Effector memory CD4-positive, alpha-beta T cell (primary cell): Measurements from ENCODE around the gene FADS1.
A peak's percentile ranks its signal among the peaks of the same experiment; 100 is the strongest.

ENCODE experiments used
- DNase-seq, 3 donors: peaks; one replicate each; pipeline ENCODE4 v3.0.0-alpha.2; 2020
- H3K27ac ChIP-seq: 2 replicates; pipeline ENCODE4 v1.7.0; 2013; ENCODE audit warnings: mild to moderate bottlenecking, low read length, moderate library complexity; ENCODE audit not compliant: insufficient read depth, poor library complexity, severe bottlenecking
- H3K27me3 ChIP-seq: replicated peaks from 2 replicates; pipeline ENCODE4 v1.7.0; 2013; ENCODE audit warnings: mild to moderate bottlenecking, low read length; ENCODE audit not compliant: insufficient read depth, control insufficient read depth, poor library complexity, severe bottlenecking
- H3K36me3 ChIP-seq: 2 replicates; pipeline ENCODE4 v1.7.0; 2013; ENCODE audit warnings: mild to moderate bottlenecking, low read length, moderate library complexity; ENCODE audit not compliant: control insufficient read depth, insufficient read depth
- H3K4me1 ChIP-seq: 2 replicates; pipeline ENCODE4 v1.7.0; 2013; ENCODE audit warnings: low read length, mild to moderate bottlenecking; ENCODE audit not compliant: control insufficient read depth, insufficient read depth, poor library complexity, severe bottlenecking
- H3K4me3 ChIP-seq: 2 replicates; pipeline ENCODE4 v1.7.0; 2013; ENCODE audit warnings: low read length, low read depth, mild to moderate bottlenecking; ENCODE audit not compliant: insufficient read depth, poor library complexity, severe bottlenecking
- H3K9me3 ChIP-seq: 2 replicates; pipeline ENCODE4 v1.7.0; 2013; ENCODE audit warnings: mild to moderate bottlenecking, low read length, moderate library complexity; ENCODE audit not compliant: control insufficient read depth

The FADS1 gene

DNA sequence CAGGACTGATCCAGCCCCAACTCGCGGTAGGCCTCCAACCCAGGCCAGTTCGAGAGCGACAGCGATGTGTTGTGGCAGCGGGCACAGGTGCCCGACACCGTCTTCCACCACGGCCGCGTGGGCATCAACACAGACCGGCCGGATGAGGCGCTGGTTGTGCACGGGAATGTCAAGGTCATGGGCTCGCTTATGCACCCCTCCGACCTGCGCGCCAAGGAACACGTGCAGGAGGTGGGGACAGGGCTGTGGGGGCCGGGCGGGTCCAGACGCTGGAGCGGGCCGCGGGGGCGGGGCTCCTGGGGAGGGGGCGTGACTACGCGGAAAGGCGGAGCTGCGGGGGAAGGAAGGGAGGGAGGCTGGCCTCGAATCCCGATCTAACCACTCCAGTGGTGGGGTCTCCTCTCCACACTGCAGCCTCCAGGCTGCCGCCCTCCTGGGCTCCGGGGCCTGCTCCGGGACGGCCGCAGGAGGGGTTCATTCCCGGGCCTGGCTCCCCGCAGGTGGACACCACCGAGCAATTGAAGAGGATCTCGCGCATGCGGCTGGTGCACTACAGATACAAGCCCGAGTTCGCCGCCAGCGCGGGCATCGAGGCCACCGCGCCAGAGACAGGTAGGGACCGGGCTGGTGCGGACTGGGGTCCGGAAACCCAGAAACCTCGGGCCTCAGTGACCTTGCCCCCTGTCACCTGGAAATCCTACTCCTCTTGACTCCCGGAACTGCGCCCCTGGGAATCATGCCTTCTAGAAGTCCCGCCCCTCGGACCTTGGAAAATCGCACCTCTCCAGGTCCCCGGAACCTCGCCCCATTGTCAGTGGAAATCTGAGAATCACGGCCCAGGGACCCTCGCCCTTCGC is 39.3 kb downstream of the FADS1 start:
- no peaks in the 10 kb centered on the region for H3K9me3 ChIP-seq
- H3K4me1 ChIP-seq = peaks cover 17% of the 10 kb centered on the region
- H3K27ac ChIP-seq = no peak overlapping the region
- peak; percentile 41 to 71 (median 58) for DNase-seq
- no peaks in the 10 kb centered on the region for H3K36me3 ChIP-seq
- H3K4me3 ChIP-seq = peak overlapping the region; percentile 54
- H3K27me3 ChIP-seq = no peaks in the 10 kb centered on the region

DNA sequence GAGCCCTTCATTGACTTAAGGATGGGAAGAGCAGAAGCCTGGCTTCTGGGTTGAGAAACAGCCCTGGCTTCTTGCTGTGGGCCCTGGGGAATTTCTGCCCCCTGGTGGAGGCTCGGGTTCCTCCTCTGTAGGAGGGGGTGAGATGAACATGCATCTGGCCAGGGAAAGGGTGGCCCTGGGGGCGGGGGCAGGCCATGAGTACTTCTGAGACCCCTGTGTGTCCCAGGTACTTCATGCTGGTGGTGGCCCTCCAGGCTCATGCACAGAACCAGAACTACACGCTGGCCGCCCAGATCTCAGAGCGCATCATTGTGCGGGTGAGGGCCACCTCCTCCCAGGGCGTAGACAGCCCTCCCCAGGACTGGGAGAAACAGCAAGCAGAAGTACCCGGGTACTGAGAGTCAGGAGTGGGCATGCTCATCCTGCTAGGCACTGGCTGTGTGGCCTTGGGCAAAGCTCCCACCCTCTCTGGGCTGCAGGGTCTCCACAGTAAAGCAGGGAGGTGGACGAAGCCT is 40.2 kb downstream of the FADS1 start:
- Histone ChIP-seq H3K36me3 (no peaks in the 10 kb centered on the region), H3K27me3 (no peaks in the 10 kb centered on the region), H3K4me3 (no peak overlapping the region), H3K4me1 (peaks cover 25% of the 10 kb centered on the region), H3K9me3 (no peaks in the 10 kb centered on the region), H3K27ac (no peak overlapping the region)
- DNase-seq = peak in 1 of 3 donors; percentile 30

DNA sequence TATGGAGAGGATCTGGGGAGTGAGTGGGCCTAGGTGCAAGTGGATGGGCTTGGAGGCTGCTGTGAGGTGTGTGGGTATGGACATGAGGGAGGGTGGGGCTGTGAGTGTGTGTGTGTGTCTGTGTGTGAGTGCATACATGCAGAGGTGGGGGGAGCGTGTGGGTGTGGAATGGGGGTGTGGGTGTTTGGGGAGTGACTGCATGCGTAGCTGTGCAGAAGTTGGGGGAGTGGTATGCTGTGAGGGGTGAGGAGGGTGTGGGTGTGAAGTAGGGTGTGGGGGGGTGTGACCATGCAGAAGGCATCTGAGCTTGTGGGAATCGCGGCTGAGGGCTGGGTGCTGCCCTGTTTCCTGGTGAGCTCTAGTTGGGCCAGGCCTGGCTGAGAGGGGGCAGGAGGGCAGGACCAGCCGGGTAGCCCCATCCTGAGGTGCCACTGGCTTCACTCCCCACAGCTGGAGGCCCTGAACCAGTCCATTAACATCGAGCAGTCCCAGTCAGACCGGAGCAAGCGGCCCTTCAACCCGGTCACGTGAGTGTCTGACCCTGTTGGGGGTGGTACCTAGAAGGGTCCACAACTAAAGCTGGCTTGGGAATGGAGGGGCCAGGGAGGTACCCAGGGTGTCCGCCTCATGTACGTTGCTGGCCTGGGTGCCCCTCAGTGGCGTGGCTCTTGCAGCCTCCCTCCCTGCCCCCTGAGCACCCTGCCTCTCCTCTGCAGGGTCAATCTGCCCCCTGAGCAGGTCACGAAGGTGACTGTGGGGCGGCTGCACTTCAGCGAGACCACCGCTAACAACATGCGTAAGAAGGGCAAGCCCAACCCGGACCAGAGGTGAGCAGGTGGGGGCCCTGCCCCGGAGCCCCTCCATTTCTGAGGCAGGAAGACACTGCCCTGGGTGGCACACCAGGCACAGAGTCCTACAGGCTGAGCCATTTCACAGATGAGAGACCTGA is 40.9 kb downstream of the FADS1 start:
- H3K27me3 ChIP-seq = no peaks in the 10 kb centered on the region
- no peak for DNase-seq

DNA sequence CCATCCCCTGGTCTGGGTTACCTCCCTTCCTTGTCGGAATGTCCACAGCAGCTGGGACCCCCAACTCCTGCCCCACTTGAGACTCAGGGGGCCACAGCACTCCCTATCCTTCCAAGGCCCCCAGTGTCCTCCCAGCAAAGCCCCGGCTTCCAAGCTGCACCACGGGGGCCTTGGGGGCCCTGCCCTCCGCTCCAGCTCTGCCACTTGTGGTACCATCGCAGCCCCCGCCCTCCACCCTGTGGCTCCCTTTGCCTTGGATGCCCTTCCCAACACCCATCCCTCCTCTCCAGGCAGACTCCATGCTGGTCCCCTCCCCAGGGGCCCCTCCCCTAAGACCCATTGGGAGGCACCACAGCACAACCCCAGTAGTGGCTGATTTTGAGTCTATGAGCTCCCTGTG is 41.7 kb downstream of the FADS1 start:
- no peak overlapping the region for H3K27ac ChIP-seq
- peaks cover 25% of the 10 kb centered on the region for H3K4me1 ChIP-seq
- no peaks in the 10 kb centered on the region for H3K9me3 ChIP-seq
- no peaks in the 10 kb centered on the region for H3K27me3 ChIP-seq
- no peak overlapping the region for H3K4me3 ChIP-seq
- DNase-seq = no peak
- H3K36me3 ChIP-seq = no peaks in the 10 kb centered on the region

More for the DNA sequence above, 40.9 kb downstream of the FADS1 start:
- H3K4me1 ChIP-seq = peaks cover 25% of the 10 kb centered on the region
- H3K36me3 ChIP-seq = no peaks in the 10 kb centered on the region
- H3K4me3 ChIP-seq = no peak overlapping the region
- no peaks in the 10 kb centered on the region for H3K9me3 ChIP-seq
- H3K27ac ChIP-seq = no peak overlapping the region

DNA sequence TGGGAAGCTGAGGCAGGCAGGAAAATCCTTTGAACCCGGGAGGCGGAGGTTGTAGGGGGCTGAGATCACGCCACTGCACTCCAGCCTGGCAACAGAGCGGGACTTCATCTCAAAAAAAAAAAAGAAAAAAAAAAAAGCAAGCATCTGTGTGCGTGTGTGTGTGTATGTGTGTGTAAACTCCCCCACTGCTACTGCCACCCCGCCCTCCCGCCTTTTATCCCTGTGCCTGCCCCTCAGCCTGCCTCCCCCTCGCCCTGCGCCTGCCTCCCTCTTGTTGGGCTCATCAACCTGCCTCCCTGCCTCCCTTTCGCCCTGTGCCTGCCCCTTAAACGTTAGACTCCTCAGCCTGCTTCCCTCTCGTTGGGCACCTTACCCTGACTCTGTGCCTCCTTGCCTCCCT is 42.4 kb downstream of the FADS1 start:
- H3K36me3 ChIP-seq = no peaks in the 10 kb centered on the region
- H3K4me1 ChIP-seq = peaks cover 25% of the 10 kb centered on the region
- no peak overlapping the region for H3K27ac ChIP-seq
- no peaks in the 10 kb centered on the region for H3K27me3 ChIP-seq
- DNase-seq = no peak
- no peaks in the 10 kb centered on the region for H3K9me3 ChIP-seq
- no peak overlapping the region for H3K4me3 ChIP-seq

DNA sequence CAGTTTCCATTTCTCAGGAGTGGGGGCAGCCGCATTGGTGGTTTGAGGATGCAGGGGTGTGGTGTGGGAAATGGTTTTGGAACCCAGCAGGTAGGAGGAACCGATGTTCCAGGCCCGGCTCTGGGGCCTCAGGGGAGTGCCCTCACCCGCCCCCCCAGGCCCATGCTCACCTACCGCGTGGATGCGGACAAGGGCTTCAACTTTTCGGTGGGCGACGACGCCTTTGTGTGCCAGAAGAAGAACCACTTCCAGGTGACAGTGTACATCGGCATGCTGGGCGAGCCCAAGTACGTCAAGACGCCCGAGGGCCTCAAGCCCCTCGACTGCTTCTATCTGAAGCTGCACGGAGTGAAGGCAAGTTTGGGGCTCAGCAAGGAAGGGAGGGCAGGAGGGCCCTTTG is 43.0 kb downstream of the FADS1 start:
- Histone ChIP-seq H3K36me3 (no peaks in the 10 kb centered on the region), H3K27me3 (no peaks in the 10 kb centered on the region), H3K4me1 (peaks cover 25% of the 10 kb centered on the region), H3K27ac (no peak overlapping the region), H3K4me3 (no peak overlapping the region), H3K9me3 (no peaks in the 10 kb centered on the region)
- DNase-seq = no peak

DNA sequence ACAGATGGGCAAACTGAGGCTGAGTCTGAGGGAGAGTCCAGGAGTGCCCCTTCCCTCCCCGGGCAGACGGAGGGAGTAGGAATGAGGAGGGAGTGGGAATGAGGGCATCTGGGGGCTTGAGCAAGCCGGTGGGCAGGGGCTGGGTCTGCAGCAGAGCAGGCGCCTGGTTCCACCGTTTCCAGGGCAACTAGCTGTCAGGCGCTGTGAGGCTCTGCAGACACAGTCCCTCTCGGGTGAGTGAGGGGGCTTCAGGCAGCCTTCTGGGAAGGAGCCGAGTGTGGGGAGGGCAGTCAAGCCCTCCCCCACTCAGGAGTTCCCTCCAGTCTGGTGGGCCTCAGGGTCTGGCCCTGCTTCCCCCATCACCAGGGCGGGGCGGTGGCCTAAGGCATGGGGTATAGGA is 43.4 kb downstream of the FADS1 start:
- no peak for DNase-seq
- Histone ChIP-seq H3K36me3 (no peaks in the 10 kb centered on the region), H3K4me1 (peaks cover 25% of the 10 kb centered on the region), H3K27me3 (no peaks in the 10 kb centered on the region), H3K9me3 (no peaks in the 10 kb centered on the region), H3K27ac (no peak overlapping the region), H3K4me3 (no peak overlapping the region)

DNA sequence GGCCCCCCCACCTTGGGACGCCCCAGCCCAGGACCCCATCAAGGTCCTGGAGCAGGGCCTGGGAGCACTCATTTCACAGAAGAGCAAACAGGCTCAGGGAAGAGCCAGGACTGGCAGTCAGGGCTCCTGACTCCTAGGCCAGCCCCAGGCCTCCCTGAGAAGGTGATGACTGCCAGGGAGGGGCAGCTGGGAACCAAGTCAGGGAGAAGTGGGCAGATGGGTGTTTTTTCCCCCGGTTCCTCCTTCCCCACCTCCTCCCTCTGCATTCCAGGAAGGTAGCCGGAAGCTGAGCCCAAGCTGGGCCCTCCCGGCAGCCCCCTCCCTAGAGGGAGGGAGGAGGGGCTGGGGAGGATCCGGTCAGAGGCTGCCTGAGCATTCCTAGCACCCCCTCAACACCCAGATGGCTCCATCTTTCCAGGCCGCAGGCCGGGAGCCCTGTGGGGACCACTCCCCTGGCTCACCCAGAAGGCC is 44.8 kb downstream of the FADS1 start:
- Histone ChIP-seq H3K4me1 (peaks cover 15% of the 10 kb centered on the region), H3K9me3 (no peaks in the 10 kb centered on the region), H3K4me3 (no peak overlapping the region), H3K27me3 (no peaks in the 10 kb centered on the region), H3K36me3 (no peaks in the 10 kb centered on the region), H3K27ac (no peak overlapping the region)
- no peak for DNase-seq

DNA sequence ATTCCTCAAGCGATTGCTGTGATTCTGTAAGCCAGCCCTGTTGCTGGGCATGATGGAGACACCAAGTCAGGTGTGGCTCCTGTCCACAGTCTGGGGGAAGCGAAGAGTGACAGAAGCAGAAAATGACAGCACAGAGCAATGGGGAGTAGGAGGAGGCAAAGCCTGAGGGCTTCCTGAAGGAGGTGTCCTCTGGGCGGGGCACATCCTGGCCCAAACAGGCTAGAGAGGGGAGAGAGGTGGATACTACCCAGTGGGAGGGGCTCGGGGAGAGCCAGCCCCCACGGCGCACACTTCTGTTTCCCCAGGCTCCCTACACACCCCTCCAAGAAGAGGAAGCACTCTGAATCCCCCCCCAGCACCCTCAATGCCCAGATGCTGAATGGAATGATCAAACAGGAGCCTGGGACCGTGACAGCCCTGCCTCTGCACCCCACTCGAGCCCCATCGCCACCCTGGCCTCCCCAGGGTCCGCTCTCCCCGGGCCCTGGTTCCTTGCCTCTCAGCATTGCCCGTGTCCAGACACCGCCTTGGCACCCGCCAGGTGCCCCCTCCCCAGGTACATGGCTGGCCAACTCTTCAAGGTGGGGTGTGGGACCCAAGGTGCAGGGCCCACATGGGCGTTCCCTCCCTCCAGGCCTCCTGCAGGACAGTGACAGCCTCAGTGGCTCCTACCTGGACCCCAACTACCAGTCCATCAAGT is 45.5 kb downstream of the FADS1 start:
- Histone ChIP-seq H3K4me3 (no peak overlapping the region), H3K4me1 (peaks cover 11% of the 10 kb centered on the region), H3K27me3 (no peaks in the 10 kb centered on the region), H3K27ac (no peak overlapping the region), H3K9me3 (no peaks in the 10 kb centered on the region), H3K36me3 (no peaks in the 10 kb centered on the region)
- DNase-seq = no peak
